Renal cortical epithelial cell (primary cell): ENCODE data around the gene FUT4. TPM values are rescaled to one million over a fixed set of nuclear protein-coding genes. Genes with fewer than 3 reads are reported as not detected.
"Not testable (repeated sequence)": the region's sequence is repeated elsewhere in the genome, so short reads cannot be mapped to it uniquely, and the experiment has no call there.

Source experiments
- DNase-seq: peaks from one replicate; pipeline ENCODE4 v3.0.0-alpha.2; 2011; ENCODE audit warnings: low read depth
- total RNA-seq: library from RNA; depleted of rRNA; stranded (reverse); fragments of >200 nt; gene quantifications from 2 replicates; pipeline ENCODE4 v1.2.3, GENCODE V29; 2014

Gene FUT4
- 8.0 and 13.0 TPM in 2 replicates for total RNA-seq

- peak; percentile 62 for DNase-seq
These were observed at the start of gene FUT4 for GRCh38 chr11:94543695-94544645. TSS of gene FUT4 (plus strand) at chr11:94543921. CDS start at chr11:94544134, 213 bp downstream.

- peak; percentile 9 for DNase-seq
These were observed 49.5 kb upstream of the FUT4 start for GRCh38 chr11:94494126-94494680.

GRCh38 chr11:94500181-94500580 is 43.5 kb upstream of the FUT4 start:
- no peak for DNase-seq

DNA sequence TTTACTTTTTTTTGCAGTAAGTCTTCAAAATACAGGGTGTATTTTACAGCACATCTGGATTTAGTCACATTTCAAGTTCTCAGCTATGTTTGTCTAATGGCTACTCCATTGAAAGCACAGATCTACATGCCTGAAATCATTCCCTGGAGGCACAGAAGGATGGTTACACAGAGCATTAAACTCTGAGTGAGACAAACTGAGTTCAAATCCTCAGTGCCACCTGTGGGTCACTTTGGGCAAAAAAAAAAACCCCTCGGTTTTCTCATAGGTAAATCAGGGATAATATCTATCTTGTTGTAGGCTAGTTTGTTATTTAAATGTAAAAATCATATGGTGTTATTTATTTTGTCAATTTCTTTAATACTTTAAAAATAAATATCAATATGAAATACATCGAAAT is 42.2 kb upstream of the FUT4 start:
- no peak for DNase-seq

DNA sequence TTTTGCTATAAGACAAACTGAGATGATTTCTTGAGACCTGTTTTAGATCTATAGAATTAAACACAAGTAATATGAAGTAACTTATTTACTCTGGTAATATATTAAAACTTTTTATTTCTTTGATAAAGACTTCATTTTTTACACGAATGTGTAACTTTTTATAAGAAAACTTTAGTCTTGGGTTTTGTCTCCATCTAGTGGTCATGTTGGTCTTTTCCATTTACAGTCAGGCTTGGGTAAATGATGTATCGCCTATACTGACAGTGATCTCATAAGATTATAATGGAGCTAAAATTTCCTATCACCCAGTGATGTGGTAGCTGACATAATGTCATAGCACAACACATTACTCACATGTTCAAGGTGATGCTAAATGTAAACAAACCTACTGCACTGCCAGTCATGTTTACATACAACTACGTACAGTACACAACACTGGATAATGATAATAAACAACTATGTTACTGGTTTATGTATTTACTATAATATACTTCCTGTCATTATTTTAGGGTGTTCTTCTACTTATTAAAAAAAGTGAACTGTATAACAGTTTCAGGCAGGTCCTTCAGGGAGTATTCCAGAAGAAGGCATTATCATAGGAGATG is 38.9 kb upstream of the FUT4 start:
- peak; percentile 62 for DNase-seq

- not testable (repeated sequence) for DNase-seq
These were observed 37.2 kb upstream of the FUT4 start for GRCh38 chr11:94506513-94506912.

DNA sequence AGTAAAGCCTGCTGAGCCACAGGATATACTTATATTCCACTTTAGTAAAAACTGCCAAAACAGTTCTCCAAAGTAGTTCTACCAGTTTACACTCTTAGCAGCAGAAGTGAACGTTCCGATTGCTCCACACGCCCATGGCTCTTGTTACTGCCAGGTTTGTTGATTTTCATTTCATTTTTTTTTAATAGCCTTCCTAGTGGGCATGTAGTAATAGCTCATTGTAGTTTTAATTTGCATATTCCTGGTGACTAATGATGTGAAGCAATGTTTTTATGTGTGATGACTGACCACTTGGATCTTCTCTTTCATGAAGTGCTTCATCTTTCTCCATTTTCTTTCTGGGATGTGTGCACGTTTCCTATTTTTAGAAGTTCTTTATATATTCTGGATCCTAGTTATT is 36.2 kb upstream of the FUT4 start:
- DNase-seq, result peak; percentile 16

DNA sequence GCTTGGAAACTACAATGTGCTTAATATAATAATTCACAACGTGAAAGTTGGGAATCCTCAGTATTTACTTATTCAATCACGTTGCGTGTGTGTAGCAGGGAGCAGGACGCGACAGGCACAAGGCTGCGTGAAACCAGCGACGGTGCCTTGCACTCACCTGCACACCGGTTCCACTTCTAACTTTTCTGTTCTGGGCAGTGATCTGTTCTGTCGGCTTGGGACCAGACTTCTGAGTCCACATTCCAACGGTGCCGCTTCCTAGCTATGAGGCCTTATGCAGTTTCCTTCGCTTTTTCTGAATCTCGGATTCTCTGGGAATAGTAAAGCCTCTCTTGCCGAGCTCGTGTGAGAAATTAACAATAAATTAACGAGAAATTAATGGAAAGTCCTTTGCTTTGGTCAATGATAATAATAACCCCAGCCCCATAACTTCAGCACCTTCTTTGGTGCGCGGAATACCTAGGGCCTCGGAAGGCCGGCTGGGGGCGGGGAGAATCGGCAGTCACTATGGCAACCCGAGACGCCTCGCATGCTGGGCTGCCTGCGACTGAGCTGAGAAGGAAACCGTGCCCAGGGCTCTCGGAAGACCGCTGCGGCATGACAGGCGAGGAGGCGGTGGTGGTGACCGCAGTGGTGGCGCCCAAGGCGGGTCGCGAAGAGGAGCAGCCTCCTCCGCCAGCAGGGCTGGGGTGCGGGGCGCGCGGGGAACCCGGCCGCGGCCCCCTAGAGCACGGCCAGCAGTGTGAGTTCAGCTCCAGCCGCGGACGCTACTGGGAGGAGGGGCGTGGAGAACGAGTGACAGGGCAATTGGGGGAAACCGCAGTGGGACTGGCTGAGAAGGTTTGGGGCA is 31.6 kb upstream of the FUT4 start, which contains the start of gene C11orf97:
C11orf97 (plus strand) TSS at position 530 of the 850 bp plus-strand sequence; CDS start at position 598, 68 bp downstream.
- peak; percentile 34 for DNase-seq

GRCh38 chr11:94513091-94513490 is 30.6 kb upstream of the FUT4 start:
- DNase-seq, result peak; percentile 76

- no peak for DNase-seq
These were observed 28.3 kb upstream of the FUT4 start for GRCh38 chr11:94515398-94515797.

DNA sequence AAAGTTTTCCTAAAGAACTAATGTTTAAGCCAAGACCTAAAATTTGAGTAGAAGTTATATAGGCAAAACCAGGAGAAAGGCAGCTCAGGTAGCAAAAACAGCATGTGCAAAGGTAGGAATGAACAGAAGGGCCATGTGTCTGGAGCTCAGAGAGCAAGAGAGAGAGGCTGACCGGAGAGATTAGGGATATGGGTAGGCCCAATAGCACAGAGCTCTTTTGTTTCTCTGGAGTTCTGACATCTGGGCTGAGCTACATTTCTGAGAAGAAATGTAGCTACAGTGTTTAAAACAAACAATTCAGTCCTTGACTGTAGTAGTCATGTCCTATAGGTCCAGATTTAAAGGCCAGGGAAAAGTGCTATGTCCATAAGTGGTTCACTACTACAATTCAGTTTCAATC is 27.0 kb upstream of the FUT4 start:
- DNase-seq, result no peak

- DNase-seq, result no peak
These were observed 25.4 kb upstream of the FUT4 start for GRCh38 chr11:94518300-94518699.

- DNase-seq, result peak; percentile 29
These were observed 24.1 kb upstream of the FUT4 start for GRCh38 chr11:94519478-94520084.

DNA sequence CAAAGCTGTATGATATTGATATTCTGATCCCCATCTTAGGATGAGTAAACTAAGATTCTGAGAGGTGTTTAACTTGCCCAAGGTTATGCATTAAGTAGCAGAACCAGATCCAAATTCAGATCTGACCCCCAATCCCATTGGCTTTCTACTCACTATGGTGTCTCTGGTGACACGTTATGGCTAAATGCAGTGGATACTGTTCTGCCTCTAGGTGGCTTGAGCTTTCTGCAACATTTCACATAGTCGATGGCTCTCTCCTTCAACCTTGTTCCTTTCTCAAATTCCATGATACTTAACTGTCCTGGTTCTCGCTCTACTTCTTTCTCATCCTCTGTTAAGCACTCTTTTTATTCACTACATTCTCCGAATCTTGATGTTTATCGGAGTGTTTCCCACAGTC is 22.0 kb upstream of the FUT4 start:
- no peak for DNase-seq

- no peak for DNase-seq
These were observed 19.4 kb upstream of the FUT4 start for GRCh38 chr11:94524341-94524740.

DNA sequence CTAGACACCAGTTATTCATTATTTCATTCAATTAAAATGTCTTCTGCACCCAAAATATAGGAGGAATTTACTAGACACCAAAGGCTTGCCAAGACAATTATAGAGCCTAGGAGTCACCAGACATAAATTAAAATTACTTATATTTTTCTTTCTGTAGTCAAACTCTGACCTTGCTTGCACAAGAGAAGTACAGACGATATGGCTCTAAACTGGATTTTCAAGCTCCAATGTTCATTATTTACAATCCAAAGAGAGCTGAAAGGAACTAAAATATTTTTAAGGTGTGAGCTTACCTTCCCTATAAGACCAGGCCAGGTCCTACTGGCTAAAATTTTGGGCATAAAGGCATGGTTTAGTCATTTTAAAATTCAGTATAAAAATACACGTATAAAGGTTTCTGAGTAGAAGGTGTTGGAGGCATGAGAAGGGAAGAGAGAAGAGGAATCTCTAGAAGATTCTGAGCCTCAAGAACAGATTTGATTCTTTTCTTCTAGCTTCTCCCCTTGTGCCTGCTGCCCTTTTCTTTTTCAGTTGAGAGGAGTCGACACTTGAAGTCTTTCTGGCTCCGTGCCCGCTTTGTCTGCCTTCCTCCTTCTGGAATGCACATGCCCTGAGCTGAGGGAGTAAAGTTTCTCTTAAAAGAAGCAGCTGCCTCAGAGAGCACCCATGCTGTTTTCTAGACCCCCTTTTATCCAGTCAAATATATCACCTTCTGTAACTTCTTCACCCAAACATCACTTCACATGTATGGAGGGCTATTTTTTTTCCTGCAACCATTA is 18.0 kb upstream of the FUT4 start:
- DNase-seq, result peak; percentile 80

DNA sequence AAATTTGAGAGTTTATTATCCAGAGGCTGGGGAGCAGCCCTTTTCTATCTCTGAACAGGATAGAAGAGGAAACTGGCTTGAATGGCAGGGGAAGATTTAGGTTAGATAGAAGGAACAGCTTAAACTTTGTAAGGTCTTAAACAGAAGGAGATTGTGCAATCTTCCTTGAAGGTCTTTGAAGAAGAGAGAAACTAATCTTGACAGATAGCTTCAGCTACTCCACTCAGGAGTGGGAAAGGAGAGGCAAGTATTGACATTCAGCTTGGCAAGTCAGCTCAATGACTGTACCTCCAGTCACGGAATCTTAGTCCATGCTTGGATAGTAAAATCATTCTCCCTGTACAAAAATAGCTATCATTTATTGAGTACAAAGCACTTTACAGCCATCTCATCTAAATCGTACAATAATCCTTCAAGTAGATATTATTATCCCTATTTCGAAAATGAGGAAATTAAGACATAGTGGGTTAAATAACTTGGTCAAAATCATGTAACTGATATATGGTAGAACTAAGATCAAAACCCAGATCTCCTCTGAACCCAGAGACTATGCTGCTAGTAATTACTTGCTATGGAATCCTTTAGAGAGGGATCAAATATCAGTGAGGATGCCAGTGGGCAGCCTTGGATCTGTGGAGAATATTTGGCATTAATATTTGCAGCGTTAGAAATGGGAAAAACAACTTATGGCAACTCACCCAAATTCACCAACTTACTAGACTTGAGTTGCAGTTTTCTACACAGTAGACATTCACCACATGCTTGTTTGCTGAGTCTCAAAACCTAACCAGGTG is 16.9 kb upstream of the FUT4 start:
- no peak for DNase-seq

- DNase-seq, result no peak
These were observed 15.2 kb upstream of the FUT4 start for GRCh38 chr11:94528551-94528950.

GRCh38 chr11:94532211-94532610 is 11.5 kb upstream of the FUT4 start:
- DNase-seq, result peak; percentile 44

- no peak for DNase-seq
These were observed 10.5 kb upstream of the FUT4 start for GRCh38 chr11:94533206-94533605.
